ENCODE data around the gene ATP8B4.

DNA sequence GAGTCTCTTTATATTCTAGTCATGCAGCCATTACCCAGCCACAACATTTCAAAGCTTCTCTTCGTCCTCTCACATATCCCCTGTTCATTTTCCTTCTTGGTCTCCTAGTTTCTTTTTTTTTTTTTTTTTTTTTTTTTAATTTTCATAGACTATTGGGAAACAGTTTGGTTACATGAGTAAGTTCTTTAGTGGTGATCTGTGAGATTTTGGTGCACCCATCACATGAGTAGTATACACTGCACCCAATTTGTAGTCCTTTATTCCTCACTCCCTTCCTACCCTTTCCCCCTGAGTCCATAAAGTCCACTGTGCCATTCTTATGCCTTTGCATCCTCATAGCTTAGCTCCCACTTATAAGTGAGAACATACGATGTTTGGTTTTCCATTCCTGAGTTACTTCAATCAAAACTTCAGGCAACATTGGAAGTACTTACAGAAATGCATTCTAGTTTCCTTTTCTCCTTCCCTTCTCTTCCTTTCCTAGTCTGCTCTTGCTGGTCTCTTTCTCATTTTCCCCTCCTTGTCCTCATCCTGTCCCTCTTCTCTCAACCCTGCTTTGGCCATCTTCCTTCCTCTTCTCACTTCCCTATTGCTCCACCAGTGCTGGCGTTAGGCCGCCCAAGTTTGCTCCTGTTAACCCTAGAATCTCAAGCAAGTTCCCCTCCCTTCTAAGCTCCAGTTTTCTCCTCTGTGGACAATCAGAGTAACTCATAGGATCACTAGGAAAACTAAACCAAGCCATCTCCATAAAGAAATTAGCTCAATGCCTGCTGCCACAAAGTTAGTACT lies 4.8 kb downstream of the ATP8B4 start:
- TF ChIP-seq, protein P1, sequence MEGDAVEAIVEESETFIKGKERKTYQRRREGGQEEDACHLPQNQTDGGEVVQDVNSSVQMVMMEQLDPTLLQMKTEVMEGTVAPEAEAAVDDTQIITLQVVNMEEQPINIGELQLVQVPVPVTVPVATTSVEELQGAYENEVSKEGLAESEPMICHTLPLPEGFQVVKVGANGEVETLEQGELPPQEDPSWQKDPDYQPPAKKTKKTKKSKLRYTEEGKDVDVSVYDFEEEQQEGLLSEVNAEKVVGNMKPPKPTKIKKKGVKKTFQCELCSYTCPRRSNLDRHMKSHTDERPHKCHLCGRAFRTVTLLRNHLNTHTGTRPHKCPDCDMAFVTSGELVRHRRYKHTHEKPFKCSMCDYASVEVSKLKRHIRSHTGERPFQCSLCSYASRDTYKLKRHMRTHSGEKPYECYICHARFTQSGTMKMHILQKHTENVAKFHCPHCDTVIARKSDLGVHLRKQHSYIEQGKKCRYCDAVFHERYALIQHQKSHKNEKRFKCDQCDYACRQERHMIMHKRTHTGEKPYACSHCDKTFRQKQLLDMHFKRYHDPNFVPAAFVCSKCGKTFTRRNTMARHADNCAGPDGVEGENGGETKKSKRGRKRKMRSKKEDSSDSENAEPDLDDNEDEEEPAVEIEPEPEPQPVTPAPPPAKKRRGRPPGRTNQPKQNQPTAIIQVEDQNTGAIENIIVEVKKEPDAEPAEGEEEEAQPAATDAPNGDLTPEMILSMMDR (conservative IDR thresholded peaks at IDR 0.05), result no peak
- TF ChIP-seq EZH2 (IDR thresholded peaks at IDR 0.05; ENCODE audit: low read depth), result no peak
